Adrenal gland (tissue), 5 donors: Measurements from ENCODE around the gene C3orf22.
"Not testable (repeated sequence)": the region's sequence is repeated elsewhere in the genome, so short reads cannot be mapped to it uniquely, and the experiment has no call there.

Source experiments
- CTCF ChIP-seq, 6 experiments: fragments of 450-650 bp in 4 of 6; fragments of 200-600 bp in 2 of 6; sonication (generic) in 1 of 6; IDR thresholded peaks; 1 replicate in 5 of 6; 2 replicates in 1 of 6; pipeline versions ENCODE4 v1.5.1 to v1.8.0; 2016 to 2021; ENCODE audit warnings: antibody characterized with exemption in 6 of 6, mild to moderate bottlenecking in 2 of 6, moderate library complexity in 1 of 6
- POLR2A ChIP-seq, 2 donors: fragments of 450-650 bp; IDR thresholded peaks; one replicate each; pipeline ENCODE4 v1.6.1; 2017; ENCODE audit warnings: antibody characterized with exemption in 2 of 2, mild to moderate bottlenecking in 2 of 2, moderate library complexity in 1 of 2
- donor health status: DM: no; HTN: no; CAD: no.

GRCh38 chr3:126591515-126591914 lies 32.8 kb upstream of the C3orf22 start:
- not testable (repeated sequence) for TF ChIP-seq POLR2A, CTCF (IDR thresholded peaks at IDR 0.05)
